K562 (cell line): ENCODE measurements around the gene EIF2AK3. TPM values are rescaled to one million over a fixed set of nuclear protein-coding genes. Genes with fewer than 3 reads are reported as not detected.

ENCODE experiments used
- ATAC-seq: fragments of 200-7000 bp; cut with Tn5 transposase; 3 replicates; pipeline ENCODE4 v1.9.1; 2020; ENCODE audit warnings: moderate library complexity
- BruUV-seq: library from RNA; stranded (reverse); fragments of 400-500 nt; replicated peaks from 2 replicates; lab custom pipeline; 2021; lab: Mats Ljungman, UMichigan
- CTCF ChIA-PET: fragments of 300-600 bp; formaldehyde crosslinking; extraction: SDS; loops from one replicate; lab custom pipeline; 2021; ENCODE audit warnings: low intra/inter-chr PET ratio; lab: Yijun Ruan, JAX
- POLR2A ChIA-PET: fragments of 300-600, 350-650 bp; sonication (Branson Sonifier 250); formaldehyde crosslinking; extraction: SDS; loops from one replicate; lab custom pipeline; 2021; ENCODE audit warnings: antibody characterized with exemption, inconsistent platforms; lab: Yijun Ruan, JAX
- DNase-seq, 4 experiments: peaks; one replicate each; pipeline versions ENCODE4 v3.0.0 to v3.0.0-alpha.2; 2011 to 2018; ENCODE audit warnings: low spot score in 3 of 4, mixed read lengths in 3 of 4; ENCODE audit errors: extremely low read depth in 1 of 4
- FAIRE-seq: peaks from 2 replicates; lab custom pipeline; 2011; peaks lifted over from hg19 to GRCh38; lab: Jason Lieb, UNC
- H2AFZ ChIP-seq: 2 replicates; pipeline ENCODE4 v1.6.0; 2011; ENCODE audit warnings: low read depth, low read length, control low read depth, inconsistent platforms
- H3K27ac ChIP-seq: fragments of 200-600 bp; 3 replicates; pipeline ENCODE4 v1.8.0; 2011; ENCODE audit warnings: low read depth, mild to moderate bottlenecking, control low read depth, inconsistent platforms, low read length, moderate library complexity, mixed read lengths; ENCODE audit errors: extremely low read depth
- H3K27me3 ChIP-seq, 2 experiments: fragments of 300-600 bp in 1 of 2; 2 replicates in 1 of 2; 3 replicates in 1 of 2; pipeline versions ENCODE4 v1.6.0 to v1.8.0; 2011; ENCODE audit warnings: inconsistent platforms in 2 of 2, low read length in 2 of 2, mild to moderate bottlenecking in 1 of 2, mixed read lengths in 1 of 2, moderate library complexity in 1 of 2; ENCODE audit not compliant: control insufficient read depth in 2 of 2, insufficient read depth in 2 of 2
- H3K36me3 ChIP-seq: fragments of 300-600 bp; 3 replicates; pipeline ENCODE4 v1.8.0; 2011; ENCODE audit warnings: mild to moderate bottlenecking, low read length, inconsistent platforms; ENCODE audit not compliant: control insufficient read depth, insufficient read depth
- H3K4me1 ChIP-seq, 2 experiments: fragments of 200-600 bp in 1 of 2; replicated peaks in 1 of 2; 2 replicates in 1 of 2; 3 replicates in 1 of 2; pipeline versions ENCODE4 v1.5.1 to v1.8.0; 2011; ENCODE audit warnings: inconsistent platforms in 2 of 2, low read length in 2 of 2, mild to moderate bottlenecking in 1 of 2, mixed read lengths in 1 of 2, moderate library complexity in 1 of 2; ENCODE audit not compliant: control insufficient read depth in 2 of 2, insufficient read depth in 2 of 2
- H3K4me2 ChIP-seq: 2 replicates; pipeline ENCODE4 v1.6.1; 2011; ENCODE audit warnings: low read length, control low read depth, inconsistent platforms, mixed read lengths; ENCODE audit not compliant: insufficient read depth
- H3K4me3 ChIP-seq: fragments of 200-600 bp; sonication (generic), shearing (Covaris generic); 2 replicates; pipeline ENCODE4 v1.5.1; 2016; ENCODE audit warnings: control low read depth, inconsistent platforms
- H3K79me2 ChIP-seq: fragments of 200-600 bp; 3 replicates; pipeline ENCODE4 v1.8.0; 2011; ENCODE audit warnings: low read length, inconsistent platforms; ENCODE audit not compliant: control insufficient read depth, insufficient read depth
- H3K9ac ChIP-seq, 2 experiments: 2 replicates each; pipeline versions ENCODE4 v1.6.0 to v1.6.1; 2011; ENCODE audit warnings: low read depth in 2 of 2, low read length in 2 of 2, control low read depth in 1 of 2, inconsistent platforms in 1 of 2, mild to moderate bottlenecking in 1 of 2, mixed read lengths in 1 of 2; ENCODE audit not compliant: insufficient read depth in 1 of 2
- H3K9me1 ChIP-seq: one replicate; pipeline ENCODE4 v1.6.0; 2011; ENCODE audit warnings: inconsistent platforms, mild to moderate bottlenecking, low read length, moderate library complexity; ENCODE audit not compliant: control insufficient read depth, insufficient read depth
- H3K9me3 ChIP-seq: replicated peaks from 2 replicates; pipeline ENCODE4 v1.5.1; 2011; ENCODE audit warnings: low read depth, low read length, inconsistent platforms; ENCODE audit not compliant: control insufficient read depth, insufficient read depth
- H4K20me1 ChIP-seq: replicated peaks from 2 replicates; pipeline ENCODE4 v1.6.1; 2011; ENCODE audit warnings: low read length, inconsistent platforms, mixed read lengths; ENCODE audit not compliant: control insufficient read depth, insufficient read depth
- C11orf30 ChIP-seq: fragments of 450-650 bp; IDR thresholded peaks from 2 replicates; pipeline ENCODE4 v1.6.1; 2016; ENCODE audit warnings: low read depth, mild to moderate bottlenecking
- ETV6 ChIP-seq, 3 experiments: fragments of 150-350 bp in 1 of 3; sonication (generic) in 1 of 3; formaldehyde crosslinking in 1 of 3; IDR thresholded peaks; 2 replicates each; pipeline versions ENCODE4 v1.6.1 to v1.8.0; 2014 to 2022; ENCODE audit warnings: borderline replicate concordance in 2 of 3, low read depth in 2 of 3, antibody characterized with exemption in 1 of 3, low read length in 1 of 3, mild to moderate bottlenecking in 1 of 3, missing genetic modification reagents in 1 of 3
- FOXO4 ChIP-seq: fragments of 450-650 bp; formaldehyde crosslinking; IDR thresholded peaks from 2 replicates; pipeline ENCODE4 v1.4.0; 2020; ENCODE audit warnings: mild to moderate bottlenecking, moderate library complexity
- FUS ChIP-seq: fragments of 200-400 bp; formaldehyde crosslinking; optimal IDR thresholded peaks from 2 replicates; pipeline ENCODE3; 2017; ENCODE audit warnings: low read depth, low read length
- HDAC3 ChIP-seq: fragments of 450-650 bp; IDR thresholded peaks from 2 replicates; pipeline ENCODE4 v1.6.1; 2018; ENCODE audit warnings: borderline replicate concordance, mild to moderate bottlenecking, moderate library complexity; ENCODE audit not compliant: partially characterized antibody
- ILK ChIP-seq: fragments of 450-650 bp; IDR thresholded peaks from 2 replicates; pipeline ENCODE4 v1.6.1; 2016; ENCODE audit warnings: missing genetic modification characterization, low read depth, mild to moderate bottlenecking, missing compliant biosample characterization, moderate library complexity, borderline replicate concordance
- MAFK ChIP-seq: IDR thresholded peaks from 2 replicates; pipeline ENCODE4 v1.6.1; 2011; ENCODE audit warnings: low read length, improper control_type of control experiment
- NR2C2 ChIP-seq, 2 experiments: fragments of 200-800 bp in 1 of 2; sonication (Bioruptor generic) in 1 of 2; sonication (generic) in 1 of 2; formaldehyde crosslinking in 1 of 2; IDR thresholded peaks; 2 replicates each; pipeline versions ENCODE4 v1.6.1 to v1.8.0; 2016 to 2022; ENCODE audit warnings: mild to moderate bottlenecking in 1 of 2, missing compliant biosample characterization in 1 of 2, missing genetic modification characterization in 1 of 2, missing genetic modification reagents in 1 of 2
- PHF21A ChIP-seq: fragments of 450-650 bp; IDR thresholded peaks from 2 replicates; pipeline ENCODE4 v1.6.1; 2017; ENCODE audit warnings: low read depth, borderline replicate concordance
- RAD51 ChIP-seq: fragments of 450-650 bp; IDR thresholded peaks from 2 replicates; pipeline ENCODE4 v1.7.1; 2016; ENCODE audit warnings: low read depth, mild to moderate bottlenecking, borderline replicate concordance
- RNF219 ChIP-seq: fragments of 250-450 bp; sonication (Bioruptor Pico); IDR thresholded peaks from 2 replicates; pipeline ENCODE4 v1.5.0; 2022; ENCODE audit warnings: mild to moderate bottlenecking
- TAL1 ChIP-seq: fragments of 450-650 bp; IDR thresholded peaks from 2 replicates; pipeline ENCODE4 v1.6.1; 2016; ENCODE audit warnings: mild to moderate bottlenecking
- ZNF24 ChIP-seq: fragments of 450-650 bp; IDR thresholded peaks from 2 replicates; pipeline ENCODE4 v1.6.1; 2016
- ZNF316 ChIP-seq: fragments of 450-650 bp; IDR thresholded peaks from 2 replicates; pipeline ENCODE4 v1.6.1; 2016
- WGBS: fragments of 100-300 bp; shearing (Covaris generic); methylation state at CpG from one replicate; pipeline ENCODE4 v1.1.6; 2016; ENCODE audit warnings: low coverage, mixed read lengths; ENCODE audit not compliant: insufficient coverage; ENCODE audit errors: missing lambda C conversion rate; 5-methylcytosine and 5-hydroxymethylcytosine counted together
- in situ Hi-C: fragments of 300-500 bp; cut with MboI; formaldehyde crosslinking; loops from 4 replicates; pipeline ENCODE4 v1.15.0; 2018; ENCODE audit warnings: inconsistent platforms, mixed read lengths
- intact Hi-C: fragments of 100-400 bp; cut with micrococcal nuclease; formaldehyde crosslinking; loops from 2 replicates; pipeline ENCODE4 v1.14.2; 2022
- polyA plus RNA-seq, 8 experiments: library from polyadenylated mRNA; depleted of rRNA in 4 of 8; stranded (reverse) in 5 of 8; unstranded in 3 of 8; fragments of >200 nt; fragmentation: Nextera tagmentation in 2 of 8; fragmentation: Illumina TruSeq in 1 of 8; extraction: Ambion mirVana in 2 of 8; extraction: Trizol in 1 of 8; gene quantifications; 2 replicates each; pipeline versions ENCODE4 v1.2.1 to v1.2.3, GENCODE V29; 2011 to 2014; ENCODE audit warnings: inconsistent platforms in 1 of 8, missing spikeins in 1 of 8
- total RNA-seq, 7 experiments: library from RNA; depleted of rRNA in 6 of 7; stranded (reverse); fragments of >200 nt in 6 of 7; fragmentation: Illumina TruSeq in 2 of 7; extraction: Trizol in 2 of 7; gene quantifications; 2 replicates each; pipeline versions ENCODE4 v1.2.1 to v1.2.3, GENCODE V29; 2011 to 2021; ENCODE audit warnings: low replicate concordance in 1 of 7
- TF ChIP-seq, protein P1 (sequence below), 2 experiments: fragments of 450-650 bp in 1 of 2; IDR thresholded peaks; 2 replicates each; pipeline ENCODE4 v1.6.1; 2011 to 2017; ENCODE audit warnings: low read depth in 2 of 2, antibody characterized with exemption in 1 of 2, borderline replicate concordance in 1 of 2, low read length in 1 of 2, mild to moderate bottlenecking in 1 of 2, mixed read lengths in 1 of 2; ENCODE audit not compliant: control insufficient read depth in 1 of 2

EIF2AK3 gene
- total and polyA plus RNA-seq, 9 of the 15 experiments (the other 6 are each of a cell fraction or from before 2014, with no cell fraction given), result 1.7 to 11.6 (median 7.4) TPM

- no peak for DNase-seq
- in situ Hi-C loops, result no loop called here
- H3K27me3 ChIP-seq, result no peaks in the 10 kb centered on the region
- no peak for ATAC-seq
- CTCF ChIA-PET, result no interaction called here
- intact Hi-C loops, result no loop called here
- H3K4me1 ChIP-seq, result peaks cover 0 to 5% of the 10 kb centered on the region in 2 experiments; a peak in 1 of 5 replicates
- FAIRE-seq, result no peak
- H3K9me1 ChIP-seq, result no peaks in the 10 kb centered on the region
- H3K36me3 ChIP-seq, result no peaks in the 10 kb centered on the region
- 21% methylated on average over 2 of the region's 2 CpGs for WGBS
- H3K9ac ChIP-seq, result no peak overlapping the region
- H3K9me3 ChIP-seq, result no peaks in the 10 kb centered on the region
- H3K4me3 ChIP-seq, result no peak overlapping the region
- H4K20me1 ChIP-seq, result no peaks in the 10 kb centered on the region
- H3K79me2 ChIP-seq, result no peaks in the 10 kb centered on the region
- POLR2A ChIA-PET, result interaction anchor here (1.8 kb wide), 1 partner anchor 10 kb away, joined by 8 read pairs; no protein-coding TSS in a partner anchor
- H2AFZ ChIP-seq, result peak overlapping the region; percentile 20; the same call in 1 of the 2 replicates
- no TSS peak for BruUV-seq
- no peak overlapping the region for H3K4me2 ChIP-seq
- no peak overlapping the region for H3K27ac ChIP-seq
- no peak for TF ChIP-seq NR2C2 (CRISPR knock-in tag; IDR thresholded peaks at IDR 0.05)
- TF ChIP-seq NR2C2 (tag; IDR thresholded peaks at IDR 0.05), result no peak
- no peak for TF ChIP-seq FOXO4 (CRISPR knock-in tag)
- no peak for TF ChIP-seq ILK (tag)
- TF ChIP-seq, protein P1, sequence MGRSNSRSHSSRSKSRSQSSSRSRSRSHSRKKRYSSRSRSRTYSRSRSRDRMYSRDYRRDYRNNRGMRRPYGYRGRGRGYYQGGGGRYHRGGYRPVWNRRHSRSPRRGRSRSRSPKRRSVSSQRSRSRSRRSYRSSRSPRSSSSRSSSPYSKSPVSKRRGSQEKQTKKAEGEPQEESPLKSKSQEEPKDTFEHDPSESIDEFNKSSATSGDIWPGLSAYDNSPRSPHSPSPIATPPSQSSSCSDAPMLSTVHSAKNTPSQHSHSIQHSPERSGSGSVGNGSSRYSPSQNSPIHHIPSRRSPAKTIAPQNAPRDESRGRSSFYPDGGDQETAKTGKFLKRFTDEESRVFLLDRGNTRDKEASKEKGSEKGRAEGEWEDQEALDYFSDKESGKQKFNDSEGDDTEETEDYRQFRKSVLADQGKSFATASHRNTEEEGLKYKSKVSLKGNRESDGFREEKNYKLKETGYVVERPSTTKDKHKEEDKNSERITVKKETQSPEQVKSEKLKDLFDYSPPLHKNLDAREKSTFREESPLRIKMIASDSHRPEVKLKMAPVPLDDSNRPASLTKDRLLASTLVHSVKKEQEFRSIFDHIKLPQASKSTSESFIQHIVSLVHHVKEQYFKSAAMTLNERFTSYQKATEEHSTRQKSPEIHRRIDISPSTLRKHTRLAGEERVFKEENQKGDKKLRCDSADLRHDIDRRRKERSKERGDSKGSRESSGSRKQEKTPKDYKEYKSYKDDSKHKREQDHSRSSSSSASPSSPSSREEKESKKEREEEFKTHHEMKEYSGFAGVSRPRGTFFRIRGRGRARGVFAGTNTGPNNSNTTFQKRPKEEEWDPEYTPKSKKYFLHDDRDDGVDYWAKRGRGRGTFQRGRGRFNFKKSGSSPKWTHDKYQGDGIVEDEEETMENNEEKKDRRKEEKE (IDR thresholded peaks at IDR 0.05; ENCODE audit: borderline replicate concordance in 1 of 2, control insufficient read depth in 1 of 2, low read depth in 2 of 2, low read length in 1 of 2), result no peak
- no peak for TF ChIP-seq TAL1
- TF ChIP-seq C11orf30, result peak; percentile 63; the same call in 1 of the 2 replicates
- no peak for TF ChIP-seq ETV6 (IDR thresholded peaks at IDR 0.05; ENCODE audit: borderline replicate concordance in 1 of 2, low read depth in 2 of 2, low read length in 1 of 2)
- TF ChIP-seq ETV6 (CRISPR knock-in tag; IDR thresholded peaks at IDR 0.05; ENCODE audit: borderline replicate concordance), result no peak
- no peak for TF ChIP-seq RNF219 (CRISPR knock-in tag)
- TF ChIP-seq HDAC3, result no peak
- TF ChIP-seq ZNF316, result peak; percentile 71
- no peak for TF ChIP-seq RAD51
- TF ChIP-seq MAFK, result no peak
- TF ChIP-seq ZNF24, result no peak
- TF ChIP-seq FUS, result no peak
- TF ChIP-seq PHF21A, result no peak
Measured at GRCh38 chr2:88638123-88638650, 10.9 kb upstream of the EIF2AK3 start.
